Left lung (tissue), 14 donors: ENCODE data around the gene OR5D16. TPM values are rescaled to one million over a fixed set of nuclear protein-coding genes. Genes with fewer than 3 reads are reported as not detected.

Source experiments
- ATAC-seq: fragments of 200-7000 bp; cut with Tn5 transposase; one replicate; pipeline ENCODE4 v1.9.1; 2020; ENCODE audit warnings: moderate library complexity
- DNase-seq, 4 donors: peaks; one replicate each; pipeline ENCODE4 v3.0.0-alpha.2; 2013 to 2020
- H3K27ac ChIP-seq, 2 donors: fragments of 200-600 bp; sonication (generic) in 1 of 2; one replicate each; pipeline versions ENCODE4 v1.5.0 to v1.8.0; 2020 to 2021
- H3K27me3 ChIP-seq, 2 donors: fragments of 200-600 bp; sonication (generic) in 1 of 2; one replicate each; pipeline versions ENCODE4 v1.5.0 to v1.8.0; 2020 to 2021
- H3K36me3 ChIP-seq, 2 donors: fragments of 200-600 bp; sonication (generic) in 1 of 2; one replicate each; pipeline versions ENCODE4 v1.5.0 to v1.8.0; 2020 to 2021
- H3K4me1 ChIP-seq, 2 donors: fragments of 200-600 bp; one replicate each; pipeline ENCODE4 v1.8.0; 2021
- H3K4me3 ChIP-seq, 2 donors: fragments of 200-600 bp; sonication (generic) in 1 of 2; one replicate each; pipeline versions ENCODE4 v1.5.0 to v1.8.0; 2020 to 2021; ENCODE audit warnings: mild to moderate bottlenecking in 1 of 2
- H3K9me3 ChIP-seq, 2 donors: fragments of 200-600 bp; sonication (generic) in 1 of 2; one replicate each; pipeline versions ENCODE4 v1.5.0 to v1.8.0; 2020 to 2021
- intact Hi-C, 2 donors: fragments of 100-400 bp; cut with DNase I; formaldehyde crosslinking; loops; one replicate each; pipeline versions ENCODE4 v1.11.2 to v1.14.2; 2022
- long read RNA-seq, 12 donors: library from polyadenylated mRNA in 2 of 12; unstranded in 2 of 12; transcript quantifications; one replicate each; pipeline ENCODE4 v2.0.0 and lab custom pipeline, GENCODE V29; 2019 to 2026
- polyA plus RNA-seq, 6 donors: library from polyadenylated mRNA; unstranded; fragments of 120-200 nt; gene quantifications; one replicate each; pipeline ENCODE4 v1.2.1, GENCODE V29; 2013; ENCODE audit not compliant: insufficient read length in 6 of 6
- total RNA-seq, 2 donors: library from RNA; stranded (reverse); fragmentation: NEBNext Ultra II Directional; extraction: Animal tissue kit (Norgen Biotek cat#: 25700); gene quantifications; one replicate each; pipeline ENCODE4 v1.2.1, GENCODE V29; 2021
- TF ChIP-seq, protein P1 (sequence below), 2 donors: fragments of 200-600 bp; sonication (generic) in 1 of 2; IDR thresholded peaks; one replicate each; pipeline versions ENCODE4 v1.5.0 to v1.8.0; 2021; ENCODE audit warnings: antibody characterized with exemption in 2 of 2
- donor health status: DM: no; HTN: yes; CAD: no.
- donor health status: DM: no; HTN: no; CAD: no.

The OR5D16 gene
- total RNA-seq (not detected), polyA plus RNA-seq (not detected)
- long read RNA-seq, donor 1, result 0 reads
- long read RNA-seq, donor 2, result 0 reads
- long read RNA-seq, donor 3, result 0 reads
- long read RNA-seq, donor 4, result 0 reads
- long read RNA-seq, donor 5, result 0 reads
- long read RNA-seq, donor 6, result 0 reads
- long read RNA-seq, donor 7, result 0 reads
- long read RNA-seq, donor 8, result 0 reads
- long read RNA-seq, donor 9, result 0 reads
- long read RNA-seq, donor 10, result 0 reads
- long read RNA-seq, donor 11, result 0 reads
- long read RNA-seq, donor 12, result 0 reads

- intact Hi-C loops, result no loop called here
- ATAC-seq (no peak), DNase-seq (no peak)
- no peak within 1 kb of the TSS for H3K27ac ChIP-seq
- no peaks in the 10 kb centered on the region for H3K36me3 ChIP-seq
- TF ChIP-seq, protein P1, sequence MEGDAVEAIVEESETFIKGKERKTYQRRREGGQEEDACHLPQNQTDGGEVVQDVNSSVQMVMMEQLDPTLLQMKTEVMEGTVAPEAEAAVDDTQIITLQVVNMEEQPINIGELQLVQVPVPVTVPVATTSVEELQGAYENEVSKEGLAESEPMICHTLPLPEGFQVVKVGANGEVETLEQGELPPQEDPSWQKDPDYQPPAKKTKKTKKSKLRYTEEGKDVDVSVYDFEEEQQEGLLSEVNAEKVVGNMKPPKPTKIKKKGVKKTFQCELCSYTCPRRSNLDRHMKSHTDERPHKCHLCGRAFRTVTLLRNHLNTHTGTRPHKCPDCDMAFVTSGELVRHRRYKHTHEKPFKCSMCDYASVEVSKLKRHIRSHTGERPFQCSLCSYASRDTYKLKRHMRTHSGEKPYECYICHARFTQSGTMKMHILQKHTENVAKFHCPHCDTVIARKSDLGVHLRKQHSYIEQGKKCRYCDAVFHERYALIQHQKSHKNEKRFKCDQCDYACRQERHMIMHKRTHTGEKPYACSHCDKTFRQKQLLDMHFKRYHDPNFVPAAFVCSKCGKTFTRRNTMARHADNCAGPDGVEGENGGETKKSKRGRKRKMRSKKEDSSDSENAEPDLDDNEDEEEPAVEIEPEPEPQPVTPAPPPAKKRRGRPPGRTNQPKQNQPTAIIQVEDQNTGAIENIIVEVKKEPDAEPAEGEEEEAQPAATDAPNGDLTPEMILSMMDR (IDR thresholded peaks at IDR 0.05), result no peak
- peaks cover 0 to 14% of the 10 kb centered on the region in 2 donors for H3K9me3 ChIP-seq
- H3K4me3 ChIP-seq, result no peak within 1 kb of the TSS
- no peaks in the 10 kb centered on the region for H3K27me3 ChIP-seq
- no peaks in the 10 kb centered on the region for H3K4me1 ChIP-seq
These were observed at the start of gene OR5D16 for GRCh38 chr11:55838452-55838851. Gene OR5D16, plus strand, starts transcription at chr11:55838752. Its CDS starts 0 bp downstream, at chr11:55838752.

DNA sequence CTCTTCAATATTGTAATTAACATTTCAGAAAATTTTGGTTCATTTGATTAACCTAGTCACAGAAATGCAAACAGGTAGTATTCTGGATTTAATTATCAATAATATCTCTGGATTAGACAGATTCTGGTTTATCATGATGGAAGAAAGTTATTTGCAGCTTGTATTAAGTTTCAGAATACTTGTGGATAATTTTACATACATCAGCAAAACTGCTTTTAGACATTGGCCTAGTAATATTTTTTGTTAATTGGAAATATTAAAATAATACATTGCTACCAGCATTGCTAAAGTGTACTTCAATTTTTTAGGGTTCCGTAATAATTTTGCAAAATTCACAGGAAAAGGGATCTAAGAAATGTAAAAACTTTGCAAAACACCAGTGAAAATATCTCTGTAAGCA is 46.9 kb upstream of the OR5D16 start:
- Histone ChIP-seq H3K36me3 (no peaks in the 10 kb centered on the region), H3K27me3 (no peaks in the 10 kb centered on the region), H3K9me3 (no peaks in the 10 kb centered on the region), H3K27ac (no peak overlapping the region), H3K4me3 (no peak overlapping the region), H3K4me1 (no peaks in the 10 kb centered on the region)
- ATAC-seq (no peak), DNase-seq (no peak)
- TF ChIP-seq, protein P1 (IDR thresholded peaks at IDR 0.05), result no peak
- intact Hi-C loops, result no loop called here

DNA sequence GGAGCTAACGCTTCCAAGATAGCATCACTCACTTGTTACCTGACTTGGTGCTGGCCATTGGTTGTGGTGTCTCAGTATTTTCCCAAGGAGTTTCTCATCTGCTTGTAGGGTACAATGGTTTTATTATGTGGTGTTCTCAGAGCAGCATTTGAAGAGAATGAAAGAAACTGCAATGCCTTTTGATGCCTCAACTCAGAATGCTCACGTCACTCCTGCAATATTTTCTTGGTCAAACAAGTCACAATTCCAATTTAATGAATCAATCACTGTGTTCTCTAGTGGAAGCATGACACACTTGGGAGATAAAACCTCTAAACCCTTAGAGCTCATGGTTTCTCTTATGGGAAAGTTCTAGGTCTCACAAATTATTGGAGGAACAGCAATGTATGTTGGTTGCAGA is 45.2 kb upstream of the OR5D16 start:
- Histone ChIP-seq H3K4me3 (no peak overlapping the region), H3K27me3 (no peaks in the 10 kb centered on the region), H3K4me1 (no peaks in the 10 kb centered on the region), H3K36me3 (no peaks in the 10 kb centered on the region), H3K9me3 (no peaks in the 10 kb centered on the region), H3K27ac (no peak overlapping the region)
- TF ChIP-seq, protein P1 (IDR thresholded peaks at IDR 0.05), result no peak
- no peak for ATAC-seq
- intact Hi-C loops, result no loop called here
- no peak for DNase-seq

DNA sequence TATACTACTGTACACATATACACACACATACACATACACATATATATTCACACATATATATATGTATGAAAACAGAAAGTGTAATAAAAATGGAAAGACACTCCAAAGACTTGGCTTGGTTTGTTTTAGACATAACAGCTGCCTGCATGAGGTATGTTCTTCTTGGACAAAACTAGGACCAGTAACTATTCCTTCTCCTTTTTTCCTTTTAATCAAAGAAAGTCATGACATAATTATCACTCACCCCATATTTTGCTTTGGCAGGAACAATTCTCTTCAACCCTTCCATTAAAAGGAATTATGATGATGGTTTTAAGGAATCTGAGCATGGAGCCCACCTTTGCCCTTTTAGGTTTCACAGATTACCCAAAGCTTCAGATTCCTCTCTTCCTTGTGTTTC is 43.3 kb upstream of the OR5D16 start, which contains the start of gene OR5D14:
Gene OR5D14 (plus strand): TSS at position 301 of the 400 bp plus-strand sequence. CDS start 0 bp downstream, at position 301.
- Histone ChIP-seq H3K4me1 (no peaks in the 10 kb centered on the region), H3K4me3 (no peak within 1 kb of the TSS), H3K9me3 (peaks cover 0 to 2% of the 10 kb centered on the region in 2 donors), H3K27me3 (no peaks in the 10 kb centered on the region), H3K27ac (no peak within 1 kb of the TSS), H3K36me3 (no peaks in the 10 kb centered on the region)
- TF ChIP-seq, protein P1 (IDR thresholded peaks at IDR 0.05), result no peak
- no peak for ATAC-seq
- no peak for DNase-seq
- intact Hi-C loops, result no loop called here

- no peak for ATAC-seq
These were observed 32.3 kb upstream of the OR5D16 start for GRCh38 chr11:55806248-55806647.

More at GRCh38 chr11:55806248-55806647, 32.3 kb upstream of the OR5D16 start:
- DNase-seq, result no peak
- intact Hi-C loops, result no loop called here
- no peaks in the 10 kb centered on the region for H3K27me3 ChIP-seq
- no peaks in the 10 kb centered on the region for H3K36me3 ChIP-seq
- peaks cover 0 to 29% of the 10 kb centered on the region in 2 donors for H3K9me3 ChIP-seq
- TF ChIP-seq, protein P1 (IDR thresholded peaks at IDR 0.05), result no peak
- no peaks in the 10 kb centered on the region for H3K4me1 ChIP-seq
- no peak overlapping the region for H3K4me3 ChIP-seq
- no peak overlapping the region for H3K27ac ChIP-seq
